Ecto neural progenitor cell (in vitro differentiated cells): Measurements from ENCODE around the gene CREB3L2.
"Not testable (repeated sequence)": the region's sequence is repeated elsewhere in the genome, so short reads cannot be mapped to it uniquely, and the experiment has no call there.

Experiments used
- DNase-seq: peaks from one replicate; pipeline ENCODE4 v3.0.0-alpha.2; 2018; ENCODE audit warnings: low spot score

Gene CREB3L2

GRCh38 chr7:137835486-137836112, 166.3 kb downstream of the CREB3L2 start:
- no peak for DNase-seq

DNA sequence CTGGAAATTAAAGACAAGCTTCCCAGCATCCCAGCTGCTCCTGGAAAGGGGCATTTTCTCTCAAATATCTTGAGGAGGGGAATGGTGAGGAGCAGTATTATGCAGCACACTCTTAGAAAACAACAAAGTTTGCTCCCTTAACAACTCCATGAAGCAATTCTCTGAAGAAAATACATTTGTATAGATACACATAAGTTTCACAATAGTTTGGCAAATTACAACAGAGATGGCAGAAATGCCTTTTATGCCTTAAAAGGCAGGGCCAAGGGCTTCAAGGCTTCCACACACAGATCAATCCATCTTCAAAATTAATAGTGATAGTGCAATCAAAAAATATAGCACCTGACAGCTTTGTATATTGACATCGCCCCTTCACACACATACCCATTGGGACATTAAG, 167.3 kb downstream of the CREB3L2 start:
- no peak for DNase-seq

DNA sequence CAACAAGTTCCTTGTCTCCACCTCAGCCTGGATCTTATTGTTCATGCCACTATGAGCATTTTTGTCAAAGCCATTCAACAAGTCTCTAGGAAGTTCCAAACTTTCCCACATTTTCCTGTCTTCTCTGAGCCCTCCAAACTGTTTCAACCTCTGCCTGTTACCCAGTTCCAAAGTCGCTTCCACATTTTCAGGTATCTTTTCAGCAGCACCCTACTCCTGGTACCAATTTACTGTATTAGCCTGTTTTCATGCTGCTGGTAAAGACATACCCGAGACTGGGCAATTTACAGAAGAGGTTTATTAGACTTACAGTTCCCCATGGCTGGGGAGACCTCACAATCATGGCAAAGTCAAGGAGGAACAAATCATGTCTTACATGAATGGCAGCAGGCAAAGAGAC, 168.9 kb downstream of the CREB3L2 start:
- DNase-seq: not testable (repeated sequence)

DNA sequence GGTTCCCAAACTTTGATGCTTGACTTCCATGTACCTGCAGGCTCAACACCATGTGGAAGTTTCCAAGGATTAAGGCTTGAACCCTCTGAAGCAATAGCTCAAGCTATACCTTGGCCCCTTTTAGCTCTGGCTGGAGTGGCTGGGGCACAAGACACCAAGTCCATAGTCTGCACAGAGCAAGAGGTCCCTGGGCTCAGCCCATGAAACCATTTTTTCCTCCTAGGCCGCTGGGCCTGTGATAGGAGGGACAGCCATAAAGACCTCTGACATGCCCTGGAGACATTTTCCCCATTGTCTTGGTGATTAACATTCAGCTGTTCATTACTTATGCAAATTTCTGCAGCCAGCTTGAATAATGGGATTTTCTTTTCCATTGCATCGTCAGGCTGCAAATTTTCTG, 169.5 kb downstream of the CREB3L2 start:
- no peak for DNase-seq

DNA sequence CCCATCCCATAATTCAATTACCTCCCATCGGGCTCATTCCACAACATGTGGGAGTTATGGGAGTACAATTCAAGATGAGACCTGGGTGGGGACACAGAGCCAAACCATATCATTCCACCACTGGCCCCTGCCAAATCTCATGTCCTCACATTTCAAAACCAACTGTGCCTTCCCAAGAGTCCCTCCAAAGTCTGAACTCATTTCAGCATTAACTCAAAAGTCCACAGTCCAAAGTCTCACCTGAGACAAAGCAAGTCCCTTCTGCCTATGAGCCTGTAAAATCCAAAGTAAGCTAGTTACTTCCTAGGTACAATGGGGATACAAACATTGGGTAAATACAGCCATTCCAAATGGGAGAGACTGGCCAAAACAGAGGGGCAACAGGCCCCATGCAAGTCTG, 170.3 kb downstream of the CREB3L2 start:
- not testable (repeated sequence) for DNase-seq

- DNase-seq: no peak
Measured at GRCh38 chr7:137829337-137829992, 172.4 kb downstream of the CREB3L2 start.

GRCh38 chr7:137828456-137828855, 173.4 kb downstream of the CREB3L2 start:
- DNase-seq: no peak

DNA sequence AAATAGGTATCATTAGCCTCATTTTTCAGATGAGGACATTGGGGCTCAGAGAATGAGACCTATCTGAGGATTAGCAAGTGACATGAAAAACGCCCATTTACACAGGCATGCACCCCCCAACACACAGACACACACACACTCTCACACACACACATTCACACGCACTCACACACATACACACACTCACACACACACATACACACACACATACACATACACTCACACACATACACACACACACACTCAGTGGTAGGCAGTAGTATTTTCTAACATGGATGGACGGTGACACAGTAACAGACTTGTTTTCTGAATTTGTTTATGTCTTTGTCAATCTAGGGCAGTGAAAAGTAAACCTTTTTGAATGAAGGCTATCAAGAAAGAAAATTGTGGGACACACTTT, 176.4 kb downstream of the CREB3L2 start:
- DNase-seq: no peak
